DND-41 (cell line): Measurements from ENCODE around the gene HNF1A.

ENCODE experiments used
- ATAC-seq: fragments of 200-7000 bp; cut with Tn5 transposase; 3 replicates; pipeline ENCODE4 v1.9.1; 2021; ENCODE audit warnings: low read depth; ENCODE audit not compliant: insufficient read depth
- DNase-seq: peaks from one replicate; pipeline ENCODE4 v3.0.0-alpha.2; 2020
- H2AFZ ChIP-seq: 2 replicates; pipeline ENCODE4 v1.6.0; 2012; ENCODE audit warnings: low read depth, low read length
- H3K27ac ChIP-seq: 2 replicates; pipeline ENCODE4 v1.5.1; 2012; ENCODE audit warnings: low read length, inconsistent platforms
- H3K27me3 ChIP-seq: fragments of 200-600 bp; sonication (generic); 2 replicates; pipeline ENCODE4 v1.6.0; 2012; ENCODE audit warnings: low read length, mild to moderate bottlenecking, inconsistent platforms; ENCODE audit not compliant: insufficient read depth, poor library complexity
- H3K36me3 ChIP-seq: 2 replicates; pipeline ENCODE4 v1.5.1; 2012; ENCODE audit warnings: low read length, inconsistent platforms; ENCODE audit not compliant: insufficient read depth
- H3K4me1 ChIP-seq: 2 replicates; pipeline ENCODE4 v1.5.1; 2012; ENCODE audit warnings: mild to moderate bottlenecking, low read length; ENCODE audit not compliant: insufficient read depth
- H3K4me2 ChIP-seq: 2 replicates; pipeline ENCODE4 v1.6.0; 2012; ENCODE audit warnings: mild to moderate bottlenecking, moderate library complexity, low read length, inconsistent platforms; ENCODE audit not compliant: insufficient read depth
- H3K4me3 ChIP-seq, 2 experiments: fragments of 200-600 bp in 1 of 2; shearing (Covaris generic) in 1 of 2; 2 replicates each; pipeline ENCODE4 v1.5.1; 2012 to 2016; ENCODE audit warnings: inconsistent platforms in 2 of 2, low read length in 2 of 2, mild to moderate bottlenecking in 2 of 2, low read depth in 1 of 2, moderate library complexity in 1 of 2
- H3K79me2 ChIP-seq: 2 replicates; pipeline ENCODE4 v1.6.0; 2012; ENCODE audit warnings: low read length, inconsistent platforms; ENCODE audit not compliant: insufficient read depth
- H3K9ac ChIP-seq: 2 replicates; pipeline ENCODE4 v1.6.0; 2012; ENCODE audit warnings: low read depth, mild to moderate bottlenecking, inconsistent platforms, low read length, moderate library complexity
- H3K9me3 ChIP-seq: 2 replicates; pipeline ENCODE4 v1.5.1; 2012; ENCODE audit warnings: low read length, moderate library complexity, mild to moderate bottlenecking, inconsistent platforms; ENCODE audit not compliant: insufficient read depth, severe bottlenecking
- H4K20me1 ChIP-seq: 2 replicates; pipeline ENCODE4 v1.6.0; 2012; ENCODE audit warnings: low read length; ENCODE audit not compliant: insufficient read depth
- EZH2 ChIP-seq: IDR thresholded peaks from 3 replicates; pipeline ENCODE4 v1.6.1; 2012; ENCODE audit warnings: borderline replicate concordance, low read depth, mild to moderate bottlenecking, moderate library complexity, low read length, inconsistent platforms; ENCODE audit not compliant: severe bottlenecking
- TF ChIP-seq, protein P1 (sequence below): IDR thresholded peaks from 2 replicates; pipeline ENCODE4 v1.5.1; 2012; ENCODE audit warnings: borderline replicate concordance, low read length, moderate library complexity, mild to moderate bottlenecking; ENCODE audit not compliant: poor library complexity, severe bottlenecking; ENCODE audit errors: extremely low read depth

HNF1A gene

DNA sequence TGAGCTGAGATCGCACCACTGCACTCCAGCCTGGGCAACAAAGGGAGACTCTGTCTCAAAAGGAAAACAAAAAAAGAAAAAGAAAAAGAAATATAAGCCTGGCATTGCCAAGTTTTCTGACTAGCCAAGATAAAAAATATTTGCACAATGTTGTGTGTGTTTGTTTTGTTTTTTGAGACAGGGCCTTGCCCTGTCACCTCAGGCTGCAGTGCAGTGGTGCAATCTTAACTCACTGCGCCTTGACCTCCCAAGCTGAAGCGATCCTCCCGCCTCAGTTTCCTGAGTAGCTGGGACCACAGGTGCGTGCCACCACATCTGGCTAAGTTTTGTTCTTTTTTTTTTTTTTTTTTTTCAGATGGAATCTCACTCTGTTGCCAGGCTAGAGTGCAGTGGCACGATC, 43.4 kb downstream of the HNF1A start:
- Histone ChIP-seq H3K27ac (no peak overlapping the region), H3K9ac (no peak overlapping the region), H4K20me1 (no peaks in the 10 kb centered on the region), H3K4me1 (peaks cover under 1% of the 10 kb centered on the region), H3K4me2 (no peak overlapping the region), H2AFZ (no peak overlapping the region), H3K27me3 (no peaks in the 10 kb centered on the region), H3K36me3 (no peaks in the 10 kb centered on the region), H3K4me3 (no peak overlapping the region), H3K9me3 (no peaks in the 10 kb centered on the region), H3K79me2 (no peaks in the 10 kb centered on the region)
- DNase-seq (no peak), ATAC-seq (no peak)
- TF ChIP-seq, protein P1, sequence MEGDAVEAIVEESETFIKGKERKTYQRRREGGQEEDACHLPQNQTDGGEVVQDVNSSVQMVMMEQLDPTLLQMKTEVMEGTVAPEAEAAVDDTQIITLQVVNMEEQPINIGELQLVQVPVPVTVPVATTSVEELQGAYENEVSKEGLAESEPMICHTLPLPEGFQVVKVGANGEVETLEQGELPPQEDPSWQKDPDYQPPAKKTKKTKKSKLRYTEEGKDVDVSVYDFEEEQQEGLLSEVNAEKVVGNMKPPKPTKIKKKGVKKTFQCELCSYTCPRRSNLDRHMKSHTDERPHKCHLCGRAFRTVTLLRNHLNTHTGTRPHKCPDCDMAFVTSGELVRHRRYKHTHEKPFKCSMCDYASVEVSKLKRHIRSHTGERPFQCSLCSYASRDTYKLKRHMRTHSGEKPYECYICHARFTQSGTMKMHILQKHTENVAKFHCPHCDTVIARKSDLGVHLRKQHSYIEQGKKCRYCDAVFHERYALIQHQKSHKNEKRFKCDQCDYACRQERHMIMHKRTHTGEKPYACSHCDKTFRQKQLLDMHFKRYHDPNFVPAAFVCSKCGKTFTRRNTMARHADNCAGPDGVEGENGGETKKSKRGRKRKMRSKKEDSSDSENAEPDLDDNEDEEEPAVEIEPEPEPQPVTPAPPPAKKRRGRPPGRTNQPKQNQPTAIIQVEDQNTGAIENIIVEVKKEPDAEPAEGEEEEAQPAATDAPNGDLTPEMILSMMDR, result no peak
- no peak for TF ChIP-seq EZH2

DNA sequence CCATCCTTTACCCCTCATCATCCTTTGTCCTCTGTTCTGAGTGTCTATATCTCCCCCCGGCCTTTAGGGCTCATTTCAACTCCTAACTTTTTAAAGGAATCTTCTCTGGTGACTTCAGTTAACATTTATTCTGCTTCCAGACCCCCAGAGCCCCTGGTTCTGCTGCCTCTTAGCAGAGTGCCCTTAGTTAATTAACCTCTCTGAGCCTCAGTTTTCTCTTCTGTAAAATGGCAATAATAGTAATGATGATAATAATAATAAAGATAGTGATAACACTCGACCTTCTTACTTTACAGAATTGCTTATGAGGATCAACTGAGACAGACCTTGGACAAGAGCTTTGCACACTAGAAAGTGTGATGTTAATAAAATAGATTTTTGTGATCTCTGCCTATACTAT, 44.4 kb downstream of the HNF1A start:
- ATAC-seq (no peak), DNase-seq (no peak)
- Histone ChIP-seq H3K79me2 (no peaks in the 10 kb centered on the region), H3K9me3 (no peaks in the 10 kb centered on the region), H3K36me3 (no peaks in the 10 kb centered on the region), H3K4me1 (no peaks in the 10 kb centered on the region), H3K27ac (no peak overlapping the region), H4K20me1 (no peaks in the 10 kb centered on the region), H3K4me2 (no peak overlapping the region), H3K27me3 (no peaks in the 10 kb centered on the region), H3K4me3 (no peak overlapping the region), H2AFZ (no peak overlapping the region), H3K9ac (no peak overlapping the region)
- no peak for TF ChIP-seq EZH2
- TF ChIP-seq, protein P1, result no peak

DNA sequence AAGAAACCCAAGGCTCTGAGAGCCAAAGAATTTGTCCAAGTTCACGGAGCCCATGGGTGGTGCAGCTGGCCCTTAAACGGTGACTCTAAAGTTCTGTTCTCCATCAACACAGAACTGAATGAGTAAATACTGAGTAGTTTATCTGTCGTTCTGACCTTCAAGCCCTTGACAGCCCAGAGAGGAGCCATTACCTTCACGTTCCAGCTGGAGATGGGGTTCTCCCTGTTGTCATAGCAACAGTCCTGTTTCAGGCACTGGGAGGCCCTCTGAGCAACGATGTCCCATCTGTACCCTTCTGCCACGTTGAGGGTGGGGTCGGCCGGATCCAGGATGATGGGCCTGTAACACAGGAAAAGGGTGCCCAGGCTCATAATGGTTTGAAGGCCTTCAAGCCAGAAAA, 45.5 kb downstream of the HNF1A start:
- Histone ChIP-seq H3K9me3 (no peaks in the 10 kb centered on the region), H3K27me3 (no peaks in the 10 kb centered on the region), H3K9ac (no peak overlapping the region), H3K36me3 (no peaks in the 10 kb centered on the region), H3K79me2 (no peaks in the 10 kb centered on the region), H3K27ac (no peak overlapping the region), H2AFZ (no peak overlapping the region), H3K4me1 (no peaks in the 10 kb centered on the region), H3K4me2 (no peak overlapping the region), H3K4me3 (no peak overlapping the region), H4K20me1 (no peaks in the 10 kb centered on the region)
- no peak for DNase-seq
- no peak for ATAC-seq
- no peak for TF ChIP-seq EZH2
- TF ChIP-seq, protein P1, result no peak
